NCI-H187 treated with DMSO at 0.1 percent for 48 hours (cell line): ENCODE data around the gene SYNGAP1.

ENCODE experiments used
- DNase-seq: peaks from one replicate; lab custom pipeline; 2025; lab: John Stamatoyannopoulos, UW

SYNGAP1 gene

DNA sequence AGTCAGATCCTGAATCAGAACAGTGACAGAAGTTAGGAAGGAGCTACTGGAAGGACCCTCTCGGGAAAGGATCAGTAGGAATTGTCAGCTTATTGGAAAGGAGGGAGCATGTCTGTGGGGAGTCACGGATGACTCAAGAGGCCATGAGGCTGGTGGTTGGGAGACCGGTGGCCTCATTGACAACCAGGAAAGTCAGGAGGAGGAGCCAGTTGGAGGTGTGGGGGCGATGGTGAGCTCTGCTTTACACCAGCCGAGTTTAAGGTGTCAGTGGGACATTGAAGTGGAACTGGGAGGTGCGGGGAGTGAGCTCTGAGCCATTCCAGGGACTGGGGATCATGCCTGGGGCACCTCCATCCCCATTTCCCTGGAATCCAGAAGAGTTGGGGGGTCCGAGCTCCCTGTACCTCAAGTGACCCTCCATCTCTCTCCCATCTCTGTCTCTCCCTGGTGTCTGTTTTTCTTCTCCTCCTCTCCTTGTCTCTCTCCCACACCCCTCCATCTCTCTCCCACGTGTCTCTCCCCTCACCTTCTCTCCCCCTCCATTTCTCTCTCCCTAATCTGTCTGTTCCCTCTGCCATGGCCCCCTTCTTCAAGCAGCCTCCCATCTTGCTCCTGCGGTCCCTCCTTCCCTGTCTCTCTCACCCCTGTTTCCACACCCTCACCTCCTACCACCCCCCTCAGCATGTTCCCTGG is 20.2 kb downstream of the SYNGAP1 start:
- DNase-seq: no peak

DNA sequence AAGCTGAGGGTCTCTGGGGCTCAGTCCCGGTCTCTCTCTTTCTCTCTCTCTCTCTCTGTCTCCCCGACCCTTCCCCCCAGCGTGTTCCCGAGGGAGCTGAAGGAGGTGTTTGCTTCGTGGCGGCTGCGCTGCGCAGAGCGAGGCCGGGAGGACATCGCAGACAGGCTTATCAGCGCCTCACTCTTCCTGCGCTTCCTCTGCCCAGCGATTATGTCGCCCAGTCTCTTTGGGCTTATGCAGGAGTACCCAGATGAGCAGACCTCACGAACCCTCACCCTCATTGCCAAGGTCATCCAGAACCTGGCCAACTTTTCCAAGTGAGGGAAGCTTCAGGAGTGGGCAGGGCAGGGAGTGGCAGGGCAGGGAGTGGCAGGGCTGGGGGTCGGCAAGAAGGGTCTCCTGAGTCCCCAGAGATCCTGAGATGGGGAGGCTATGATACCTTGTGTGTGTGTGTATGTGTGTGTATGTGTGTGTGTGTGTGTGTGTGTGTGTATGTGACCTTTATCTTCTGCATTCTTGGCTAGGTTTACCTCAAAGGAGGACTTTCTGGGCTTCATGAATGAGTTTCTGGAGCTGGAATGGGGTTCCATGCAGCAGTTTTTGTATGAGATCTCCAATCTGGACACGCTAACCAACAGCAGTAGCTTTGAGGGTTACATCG is 20.9 kb downstream of the SYNGAP1 start:
- no peak for DNase-seq

- DNase-seq: no peak
Measured at GRCh38 chr6:33441457-33441856, 21.6 kb downstream of the SYNGAP1 start.

DNA sequence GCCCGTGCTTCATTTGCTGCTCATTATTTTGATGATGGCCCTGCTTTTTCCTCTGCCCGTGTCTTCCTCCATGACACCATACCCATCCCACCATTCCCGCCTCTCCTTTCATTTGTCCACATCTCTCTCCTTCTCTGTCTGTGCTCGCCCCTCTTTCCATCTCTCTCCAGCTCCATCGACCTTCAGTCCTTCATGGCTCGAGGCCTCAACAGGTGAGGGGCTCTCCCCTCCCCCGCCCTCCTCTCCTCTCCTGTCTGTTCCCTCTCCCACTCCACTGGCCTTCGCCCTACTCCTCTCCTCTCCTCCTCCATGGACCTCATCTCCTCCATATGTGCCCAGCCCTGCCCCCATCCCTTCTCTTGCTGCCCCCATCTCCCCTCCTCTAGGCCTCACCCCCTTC is 22.4 kb downstream of the SYNGAP1 start:
- no peak for DNase-seq

GRCh38 chr6:33443025-33443424 is 23.2 kb downstream of the SYNGAP1 start:
- no peak for DNase-seq

DNA sequence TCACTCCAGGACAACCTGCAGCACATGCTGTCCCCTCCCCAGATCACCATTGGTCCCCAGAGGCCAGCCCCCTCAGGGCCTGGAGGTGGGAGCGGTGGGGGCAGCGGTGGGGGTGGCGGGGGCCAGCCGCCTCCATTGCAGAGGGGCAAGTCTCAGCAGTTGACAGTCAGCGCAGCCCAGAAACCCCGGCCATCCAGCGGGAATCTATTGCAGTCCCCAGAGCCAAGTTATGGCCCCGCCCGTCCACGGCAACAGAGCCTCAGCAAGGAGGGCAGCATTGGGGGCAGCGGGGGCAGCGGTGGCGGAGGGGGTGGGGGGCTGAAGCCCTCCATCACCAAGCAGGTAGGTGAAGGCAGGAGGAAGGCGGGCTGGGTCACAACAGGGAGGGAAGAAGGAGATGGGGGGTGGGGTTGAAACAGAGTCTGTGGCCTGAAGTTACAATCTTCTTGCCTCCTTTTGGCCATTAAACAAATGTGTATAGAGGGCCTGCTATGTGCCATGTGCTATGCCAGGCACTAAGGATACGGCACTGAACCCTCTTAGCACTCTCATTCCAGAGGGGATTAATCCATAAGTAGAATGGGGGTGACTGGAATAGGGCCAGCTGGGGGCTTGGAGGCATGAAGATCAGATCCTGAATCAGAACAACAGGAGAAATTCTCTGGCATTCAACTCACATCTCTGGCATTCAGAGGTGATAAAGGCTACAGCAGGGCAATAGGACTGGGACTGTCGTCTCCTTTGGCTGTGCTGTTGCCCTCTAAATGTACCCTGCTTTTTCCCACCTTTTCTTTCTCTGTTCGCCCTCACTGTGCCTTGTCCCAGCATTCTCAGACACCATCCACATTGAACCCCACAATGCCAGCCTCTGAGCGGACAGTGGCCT is 24.0 kb downstream of the SYNGAP1 start:
- no peak for DNase-seq

- DNase-seq: no peak
Measured at GRCh38 chr6:33445119-33445603, 25.3 kb downstream of the SYNGAP1 start.

DNA sequence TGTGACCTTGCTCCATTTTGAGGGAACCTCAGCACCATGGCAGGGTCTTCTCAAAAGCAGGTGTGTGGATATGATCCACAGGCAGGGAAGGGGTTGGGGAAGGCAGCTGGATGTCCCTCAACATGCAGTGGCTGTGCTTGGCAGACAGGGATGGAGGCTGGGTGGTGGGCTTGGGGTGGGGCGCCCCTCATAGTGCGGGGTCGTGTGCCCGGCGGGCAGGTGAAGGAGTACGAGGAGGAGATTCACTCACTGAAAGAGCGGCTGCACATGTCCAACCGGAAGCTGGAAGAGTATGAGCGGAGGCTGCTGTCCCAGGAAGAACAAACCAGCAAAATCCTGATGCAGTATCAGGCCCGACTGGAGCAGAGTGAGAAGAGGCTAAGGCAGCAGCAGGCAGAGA is 26.5 kb downstream of the SYNGAP1 start:
- DNase-seq: no peak

- DNase-seq: no peak
Measured at GRCh38 chr6:33450434-33450833, 30.6 kb downstream of the SYNGAP1 start.

- no peak for DNase-seq
Measured at GRCh38 chr6:33451606-33452005, 31.7 kb downstream of the SYNGAP1 start.

DNA sequence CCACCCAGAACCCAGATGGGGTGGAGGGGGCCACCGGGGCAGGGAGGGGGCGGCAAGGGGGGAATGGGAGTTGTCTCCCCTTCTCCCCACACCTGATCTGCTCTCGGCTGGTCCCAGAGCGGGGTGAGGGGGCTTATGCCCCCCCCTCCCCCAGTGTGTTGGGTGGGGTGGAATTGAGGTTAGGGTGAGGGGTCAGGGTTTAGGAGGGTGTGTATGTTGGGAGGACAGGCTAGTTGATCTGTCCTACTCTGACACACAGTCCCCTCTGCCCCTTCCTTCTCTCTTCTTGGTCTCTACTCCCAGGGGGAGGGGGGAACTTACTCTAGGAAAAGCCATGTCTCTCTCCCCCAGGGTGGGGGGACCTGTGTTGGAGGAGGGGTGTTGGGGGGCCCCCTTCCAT is 32.6 kb downstream of the SYNGAP1 start:
- DNase-seq: no peak

- DNase-seq: no peak
Measured at GRCh38 chr6:33453393-33454008, 33.6 kb downstream of the SYNGAP1 start.

DNA sequence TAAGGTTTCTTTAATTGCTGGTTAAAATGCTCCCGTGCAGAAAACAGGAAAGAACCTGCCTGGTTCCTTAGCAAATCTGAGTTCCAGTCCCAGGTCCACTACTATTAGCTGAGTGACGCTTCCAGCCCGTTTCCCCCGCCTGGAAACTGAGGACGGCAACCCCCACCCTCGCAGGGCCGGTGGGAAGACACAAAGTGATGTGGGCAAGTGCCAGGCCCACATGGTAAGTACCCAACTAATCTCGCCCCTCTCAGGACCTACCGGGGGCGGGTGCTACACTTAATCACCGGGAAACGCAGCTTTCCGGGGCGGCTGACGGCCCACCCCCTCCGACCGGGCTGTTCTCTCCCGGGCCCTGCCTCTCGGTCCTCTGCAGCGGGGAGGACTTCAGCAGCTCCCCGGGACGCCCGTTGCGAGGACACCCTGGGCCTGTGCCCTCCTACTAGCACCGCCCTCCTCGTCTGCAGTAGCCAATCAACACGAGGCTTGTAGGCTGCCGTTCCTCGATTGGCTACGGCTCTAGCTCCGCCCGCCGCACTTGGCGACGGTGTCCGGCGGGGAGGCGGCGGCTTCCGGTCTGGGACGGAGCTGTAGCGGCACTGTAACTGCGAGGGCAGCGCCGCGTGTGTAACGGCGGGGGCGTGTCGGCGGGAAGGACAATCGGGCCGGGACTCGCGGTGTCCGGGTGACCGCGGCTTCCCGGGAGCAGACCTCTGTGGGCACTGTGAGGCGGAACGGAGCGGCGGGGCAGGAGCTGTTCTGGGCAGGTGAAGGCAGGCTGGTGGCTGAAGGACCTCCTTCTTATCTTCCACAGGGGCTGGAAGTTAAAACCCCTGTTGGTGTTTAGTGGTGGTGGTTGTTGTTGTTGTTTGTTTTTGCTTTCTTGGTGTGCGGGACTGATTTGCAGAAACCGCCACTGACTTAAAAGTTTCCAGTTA is 34.4 kb downstream of the SYNGAP1 start, which contains the start of gene ZBTB9:
Gene ZBTB9, plus strand, starts transcription at position 568 of the 938 bp plus-strand sequence. CDS start 525 bp downstream, outside the sequence.
- DNase-seq: peak; percentile 79

GRCh38 chr6:33455051-33455450 is 35.2 kb downstream of the SYNGAP1 start:
- DNase-seq: no peak

- no peak for DNase-seq
Measured at GRCh38 chr6:33456156-33456555, 36.3 kb downstream of the SYNGAP1 start.

DNA sequence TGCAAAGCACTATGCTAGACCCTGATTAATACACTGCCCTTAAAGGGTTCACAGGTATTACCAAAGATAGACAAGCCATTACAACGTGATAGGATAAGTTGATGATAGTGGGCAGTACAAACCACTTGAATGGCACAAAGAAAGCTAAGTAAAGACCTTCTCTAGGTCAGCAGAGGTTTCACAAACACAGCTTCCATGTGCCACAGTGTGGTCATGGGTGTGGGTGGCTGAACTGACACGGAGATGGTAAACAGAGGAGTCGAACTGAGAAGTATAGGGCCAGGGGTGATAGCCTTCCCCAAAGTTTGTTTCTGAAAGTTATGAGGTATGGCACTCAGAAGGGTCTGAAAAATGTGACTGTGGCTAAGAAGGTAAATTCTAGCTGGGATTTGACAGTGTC is 38.8 kb downstream of the SYNGAP1 start:
- no peak for DNase-seq

DNA sequence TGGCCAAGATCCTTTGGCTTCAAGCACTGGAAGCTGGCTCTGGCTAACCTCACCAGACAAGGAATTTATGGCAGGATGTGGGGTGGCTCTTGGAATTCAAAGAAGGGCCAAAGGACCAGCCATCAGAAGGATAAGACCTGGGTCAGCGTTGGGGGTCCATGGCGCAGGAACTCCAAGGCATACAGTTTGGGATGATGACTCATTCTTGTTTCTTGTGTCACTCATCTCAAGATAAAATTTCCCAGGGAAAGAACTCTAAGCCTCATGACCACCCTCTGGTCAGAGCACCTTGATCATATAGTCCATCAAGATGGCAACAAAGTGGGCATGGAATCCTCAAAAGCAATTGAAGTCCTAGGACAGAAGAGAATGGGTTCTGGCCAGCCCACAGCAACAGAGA is 39.4 kb downstream of the SYNGAP1 start:
- no peak for DNase-seq

DNA sequence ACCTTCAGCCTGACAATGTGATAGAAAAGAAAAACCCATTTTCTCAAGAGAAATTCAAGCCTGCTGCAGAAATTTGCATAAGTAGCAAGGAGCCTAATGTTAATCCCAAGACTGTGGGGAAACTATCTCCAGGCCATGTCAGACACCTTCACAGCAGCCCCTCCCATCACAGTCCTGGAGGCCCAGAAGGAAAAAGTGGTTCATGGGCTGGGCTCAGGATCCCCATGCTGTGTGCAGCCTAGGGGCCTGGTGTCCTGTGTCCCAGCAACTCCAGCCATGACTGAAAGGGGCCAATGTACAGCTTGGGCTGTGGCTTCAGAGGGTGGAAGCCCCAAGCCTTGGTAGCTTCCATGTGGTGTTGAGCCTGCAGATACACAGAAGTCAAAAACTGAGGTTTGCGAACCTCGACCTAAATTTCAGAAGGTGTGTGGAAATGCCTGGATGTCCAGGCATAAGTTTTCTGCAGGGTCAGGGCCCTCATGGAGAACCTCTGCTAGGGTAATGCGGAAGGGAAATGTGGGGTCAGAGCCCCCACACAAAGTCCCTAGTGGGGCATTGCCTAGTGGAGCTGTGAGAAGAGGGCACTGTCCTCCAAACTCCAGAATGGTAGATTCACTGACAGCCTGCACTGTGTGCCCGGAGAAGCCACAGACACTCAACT is 46.3 kb downstream of the SYNGAP1 start:
- DNase-seq: no peak

- DNase-seq: no peak
Measured at GRCh38 chr6:33467091-33467490, 47.2 kb downstream of the SYNGAP1 start.

DNA sequence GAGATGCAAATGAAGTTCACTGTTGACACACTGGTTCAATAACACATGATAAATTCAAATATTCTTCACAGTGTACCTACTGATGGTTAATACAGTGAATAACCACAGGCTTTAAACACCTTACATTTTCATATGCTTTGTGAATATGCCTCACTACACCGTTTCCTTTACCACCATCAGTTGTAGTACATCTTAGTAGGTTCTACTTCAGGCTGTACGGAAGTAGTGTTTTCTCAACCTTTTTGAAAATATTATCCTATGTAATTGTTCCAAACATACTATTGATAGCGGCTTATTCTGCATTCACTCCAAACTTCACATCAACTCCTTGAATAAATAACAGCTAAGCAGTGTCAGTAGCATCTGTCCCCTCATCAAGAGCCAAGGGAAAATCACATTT is 49.8 kb downstream of the SYNGAP1 start:
- no peak for DNase-seq
